MV-4-11 (cell line): Measurements from ENCODE around the gene PAPSS1.
"Not testable (repeated sequence)": the region's sequence is repeated elsewhere in the genome, so short reads cannot be mapped to it uniquely, and the experiment has no call there.

Experiments used
- DNase-seq: peaks from one replicate; lab custom pipeline; 2025; lab: John Stamatoyannopoulos, UW

PAPSS1 gene

DNA sequence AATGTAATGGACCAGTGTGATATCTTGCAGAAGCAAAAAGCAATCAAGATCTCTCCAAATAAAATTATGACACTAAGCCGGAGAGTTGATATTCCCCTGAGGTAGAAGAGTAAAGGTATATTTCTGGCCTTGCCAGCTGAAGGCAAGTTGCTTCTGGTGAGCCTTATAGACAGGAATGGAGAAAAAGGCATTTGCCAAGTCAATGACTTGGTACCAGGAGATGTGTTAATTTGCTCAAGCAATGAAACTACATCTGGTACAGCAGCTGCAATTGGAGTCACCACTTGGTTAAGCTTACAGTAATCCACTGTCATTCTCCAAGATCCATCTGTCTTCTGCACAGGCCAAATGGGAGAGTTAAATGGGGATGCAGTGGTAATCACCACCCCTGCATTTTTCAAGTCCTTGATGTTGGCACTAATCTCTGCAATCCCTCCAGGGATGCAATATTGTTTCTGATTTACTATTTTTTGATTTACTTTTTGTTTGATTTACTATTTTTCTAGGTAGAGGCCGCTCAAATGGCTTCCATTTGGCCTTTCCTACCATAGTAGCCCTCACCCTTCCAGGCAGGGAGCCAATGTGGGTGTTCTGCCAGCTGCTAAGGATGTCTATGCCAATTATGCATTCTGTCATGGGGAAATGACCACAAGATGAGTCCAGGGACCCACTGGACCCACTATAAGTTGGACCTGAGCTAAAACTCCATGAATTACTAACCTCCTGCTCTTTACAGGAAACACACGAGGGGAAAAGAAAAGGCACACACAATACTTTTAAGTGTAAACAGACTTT, 6.3 kb upstream of the PAPSS1 start:
- not testable (repeated sequence) for DNase-seq

DNA sequence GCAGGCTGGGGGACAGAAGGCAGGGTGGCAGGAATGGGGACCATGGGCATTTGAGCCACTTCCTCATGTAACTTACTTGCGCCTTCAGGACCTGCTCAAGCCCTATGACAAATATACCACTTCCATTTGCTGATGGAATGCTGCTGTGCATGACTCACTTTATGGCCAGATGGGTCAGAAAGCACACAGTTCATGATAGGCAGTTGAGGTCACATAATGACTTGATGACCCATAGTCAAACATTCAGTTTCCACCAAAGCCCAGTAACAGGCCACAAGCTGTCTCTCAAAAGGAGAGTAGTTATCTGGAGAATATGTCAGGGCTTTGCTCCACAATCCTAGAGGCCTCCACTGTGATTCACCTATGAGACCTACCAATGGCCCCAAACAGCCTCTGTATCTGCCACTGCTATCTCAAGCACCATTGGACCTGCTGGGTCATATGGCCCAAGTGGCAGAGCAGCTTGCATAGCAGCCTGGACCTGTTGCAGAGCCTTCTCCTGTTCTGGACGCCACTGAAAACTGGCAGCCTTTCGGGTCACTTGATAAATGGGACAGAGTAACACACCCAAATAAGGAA, 5.3 kb upstream of the PAPSS1 start:
- peak; percentile 81 for DNase-seq

DNA sequence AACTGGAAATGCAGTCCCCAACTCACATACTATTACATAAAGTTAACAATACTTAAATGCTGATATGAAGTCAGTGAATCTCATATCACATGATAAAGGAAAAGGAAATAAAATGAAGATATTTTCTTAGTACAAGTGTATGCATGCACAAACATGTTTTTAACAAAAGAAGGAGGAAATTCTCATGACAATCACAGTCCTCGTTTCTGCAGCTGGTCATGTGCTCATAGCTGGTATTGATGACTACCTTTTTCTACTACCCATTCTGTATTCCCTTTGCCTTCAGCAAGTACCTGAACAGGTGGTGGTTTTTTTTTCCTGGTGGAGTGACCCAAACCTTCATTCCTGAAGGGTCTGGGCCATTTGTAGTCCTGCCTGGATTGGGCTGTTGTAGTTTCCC, 3.3 kb upstream of the PAPSS1 start:
- DNase-seq = not testable (repeated sequence)

DNA sequence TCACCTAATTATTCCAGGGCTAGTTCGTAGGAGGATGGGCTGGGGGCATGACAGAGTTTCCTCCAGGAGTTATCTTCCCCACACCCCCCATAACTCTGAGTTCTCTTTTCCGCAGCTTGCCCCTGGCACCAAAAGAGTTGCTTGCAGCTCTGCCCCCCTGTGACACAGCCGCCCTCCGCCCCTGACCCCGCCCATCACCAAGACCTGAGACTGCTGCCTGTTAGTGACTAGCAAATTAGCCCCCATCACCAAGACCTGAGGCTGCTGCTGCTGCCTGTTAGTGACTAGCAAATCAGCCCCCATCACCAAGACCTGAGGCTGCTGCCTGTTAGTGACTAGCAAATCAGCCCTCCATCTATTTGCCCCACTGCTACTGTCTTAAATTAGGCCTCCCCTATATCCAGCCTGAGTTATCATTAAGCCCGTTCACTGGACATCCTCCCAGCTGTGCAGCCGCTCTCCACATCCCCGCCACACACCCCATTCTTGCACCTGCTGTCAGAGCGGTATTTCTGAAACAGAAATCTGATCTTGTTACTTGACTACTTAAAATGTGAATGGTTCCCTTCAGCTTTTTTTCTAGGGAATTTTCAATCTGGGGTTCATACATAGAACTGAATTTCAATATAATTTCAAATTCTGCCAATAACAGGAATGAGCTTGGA, 1.5 kb upstream of the PAPSS1 start:
- no peak for DNase-seq

DNA sequence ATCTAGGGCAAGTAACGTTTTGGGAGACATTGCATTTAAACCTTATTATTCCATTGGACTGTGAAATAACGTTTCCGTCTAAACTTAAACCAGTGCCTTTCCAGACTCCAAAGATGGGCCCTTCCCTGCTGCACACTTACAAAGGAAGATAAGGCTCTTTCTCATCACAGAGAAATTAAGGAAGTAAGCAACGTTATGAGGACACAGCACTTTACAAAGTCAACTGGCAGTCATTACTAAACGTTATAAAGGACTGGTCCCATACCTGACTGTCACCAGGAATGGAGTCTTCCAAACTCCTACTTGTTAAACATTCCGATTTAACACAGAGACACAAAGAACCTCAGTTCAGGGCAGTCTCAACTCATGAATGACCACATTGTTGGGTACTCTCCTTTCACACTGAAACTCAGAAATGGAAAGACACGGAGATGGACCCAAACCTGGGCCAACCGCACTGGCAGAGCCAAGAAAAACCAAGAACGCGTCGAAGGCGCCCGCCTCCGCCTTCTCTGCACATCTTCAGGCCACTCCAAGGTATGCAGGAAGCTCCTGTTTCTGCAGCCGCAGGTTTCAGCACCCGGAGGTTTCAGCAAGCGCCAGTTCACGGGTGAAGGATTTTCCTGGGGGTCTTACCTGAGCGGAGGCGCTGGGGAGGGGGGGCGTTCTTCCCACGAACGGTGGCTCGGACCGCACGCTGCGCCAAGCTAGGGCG, 670 bp downstream of the PAPSS1 start:
- peak; percentile 64 for DNase-seq

DNA sequence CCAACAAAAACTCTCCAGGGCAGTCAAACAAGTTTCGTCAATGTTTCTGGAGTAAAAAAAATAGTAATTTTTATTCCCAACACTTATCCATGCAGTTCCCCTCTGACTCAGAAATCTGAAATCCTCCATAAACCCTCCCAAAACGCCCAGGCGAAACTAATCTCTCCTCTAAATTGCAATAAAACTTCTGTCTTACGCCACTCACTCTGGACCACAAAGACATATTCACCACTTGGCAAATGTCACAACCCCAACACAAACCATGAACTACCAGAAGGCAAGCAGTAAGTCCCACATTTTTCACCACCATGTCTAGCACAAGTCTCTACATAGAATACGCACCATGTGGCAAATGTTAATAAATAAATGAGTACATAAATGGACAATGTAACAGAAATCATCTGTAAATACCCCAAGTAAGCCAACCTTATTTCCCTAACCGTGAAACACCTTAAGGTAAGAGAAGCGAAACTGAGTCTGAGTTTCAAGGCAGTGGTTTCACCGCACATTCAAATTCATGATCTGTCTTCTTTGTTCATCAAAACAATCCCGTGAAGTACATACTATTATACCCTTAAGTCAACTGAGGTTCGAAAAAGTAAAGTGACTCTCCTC, 1.6 kb downstream of the PAPSS1 start:
- peak; percentile 85 for DNase-seq

DNA sequence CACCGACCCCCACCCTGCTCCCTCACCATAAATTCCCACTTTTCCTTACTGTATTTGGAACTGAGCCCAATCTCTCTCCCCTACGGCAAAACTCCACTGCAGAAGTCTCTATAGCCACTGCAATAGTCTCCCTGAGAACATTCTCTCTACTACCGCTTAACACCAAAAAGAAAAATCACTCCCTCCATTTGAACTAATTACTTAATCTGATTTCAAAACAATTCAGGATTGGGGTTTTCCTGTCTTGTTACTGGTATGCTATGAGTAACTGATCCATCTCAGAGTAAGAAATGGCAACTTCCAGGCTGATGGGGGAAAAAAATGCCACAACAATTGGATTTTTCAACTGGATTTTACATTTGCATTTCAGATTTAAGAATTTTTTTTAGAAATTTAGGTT, 5.8 kb downstream of the PAPSS1 start:
- DNase-seq = no peak

DNA sequence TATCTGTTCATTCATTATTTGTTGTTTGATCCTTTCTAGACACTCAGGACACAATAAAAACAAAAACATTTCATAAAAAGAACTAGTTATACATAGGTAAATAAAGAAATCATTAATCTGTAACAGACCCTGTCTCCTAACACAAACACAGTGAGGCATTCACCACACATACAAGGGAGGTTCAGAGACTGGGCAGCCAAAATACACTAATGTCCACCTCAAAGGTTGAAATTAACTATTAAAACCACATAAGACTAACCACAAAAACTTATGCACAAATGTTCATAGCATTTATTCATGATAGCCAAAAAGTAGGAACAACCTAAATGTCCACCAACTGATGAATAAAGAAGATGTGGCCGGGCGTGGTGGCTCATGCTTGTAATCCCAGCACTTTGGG, 7.8 kb downstream of the PAPSS1 start:
- DNase-seq = no peak

DNA sequence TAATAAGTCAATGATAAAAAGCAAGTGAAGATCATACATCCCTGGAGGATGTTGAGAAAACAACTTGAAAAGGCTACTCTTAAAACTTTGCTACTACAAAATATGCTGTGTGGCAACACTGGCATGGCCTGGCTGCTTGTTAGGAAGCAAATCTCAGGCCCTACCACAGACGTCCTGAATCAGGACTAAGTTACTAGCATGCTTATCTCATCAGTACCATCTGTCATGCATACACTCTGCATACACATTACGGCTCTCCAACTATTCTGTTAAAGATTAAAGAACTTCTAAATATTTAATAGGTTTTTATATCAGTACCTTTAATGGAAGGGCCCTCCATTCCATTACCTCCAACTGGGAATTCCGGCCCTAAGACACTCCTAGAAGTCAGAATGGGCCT, 8.2 kb downstream of the PAPSS1 start:
- DNase-seq = no peak

DNA sequence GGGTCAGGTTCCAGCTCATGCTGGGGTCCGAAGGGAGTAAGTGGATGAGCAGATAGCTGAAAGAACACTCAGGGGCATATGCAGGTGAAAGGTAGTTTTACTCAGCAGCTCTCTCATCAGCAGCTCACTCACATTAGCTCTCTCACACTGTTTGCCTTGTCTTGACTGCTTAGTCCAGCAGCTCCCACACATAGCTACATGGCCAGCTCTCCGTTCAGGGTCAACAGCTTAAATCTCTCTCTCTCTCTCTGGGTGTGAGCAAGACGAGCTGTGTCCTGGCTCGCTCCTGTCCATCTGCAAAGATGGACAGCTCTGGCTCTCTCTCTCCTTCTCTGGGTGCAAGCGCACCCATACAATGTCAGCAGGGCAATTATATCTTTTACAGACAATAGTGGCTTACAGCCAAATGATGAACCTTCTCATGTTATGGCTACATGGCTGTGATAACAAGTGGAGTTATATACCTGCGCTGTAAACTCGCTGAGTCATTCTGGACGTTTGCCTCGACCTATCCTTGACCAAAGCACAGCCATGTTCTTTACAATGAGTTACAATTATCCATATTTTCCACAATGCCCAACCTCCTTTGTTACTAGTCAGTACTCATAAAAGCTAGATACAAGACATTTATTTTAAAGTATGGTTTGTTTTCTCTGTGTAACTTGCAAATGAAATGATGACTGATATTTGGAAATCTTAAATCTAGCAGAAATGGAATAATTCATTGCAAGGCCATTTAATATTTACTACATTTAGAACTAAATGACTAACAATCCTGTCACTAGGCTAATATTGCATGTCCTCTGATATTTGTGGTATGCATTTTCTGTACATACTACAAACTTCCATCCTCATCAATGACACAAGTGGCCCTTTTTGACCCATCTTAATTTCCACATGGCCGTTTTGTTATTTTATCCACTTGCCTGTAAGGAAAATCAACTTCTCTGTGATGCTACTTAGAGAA, 9.3 kb downstream of the PAPSS1 start:
- no peak for DNase-seq

DNA sequence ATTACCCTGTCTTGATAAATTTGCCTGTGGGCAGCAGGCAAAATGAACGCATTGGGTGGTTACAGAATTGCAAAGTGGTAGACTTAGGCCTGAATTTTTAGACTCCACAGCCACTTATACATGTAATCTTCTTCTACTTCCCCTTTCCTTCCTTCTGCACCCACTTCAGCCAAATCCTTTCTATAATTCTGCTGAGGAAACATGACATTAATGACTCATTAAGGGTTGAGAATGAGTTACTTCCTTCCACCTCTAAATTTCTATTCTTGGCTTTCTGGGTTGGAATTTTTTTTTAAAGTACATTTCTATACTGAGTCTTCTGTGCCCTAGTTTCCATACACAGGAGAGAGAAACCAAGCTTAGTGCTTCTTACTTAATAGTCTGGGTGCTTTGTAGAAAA, 10.1 kb downstream of the PAPSS1 start:
- DNase-seq = peak; percentile 96

DNA sequence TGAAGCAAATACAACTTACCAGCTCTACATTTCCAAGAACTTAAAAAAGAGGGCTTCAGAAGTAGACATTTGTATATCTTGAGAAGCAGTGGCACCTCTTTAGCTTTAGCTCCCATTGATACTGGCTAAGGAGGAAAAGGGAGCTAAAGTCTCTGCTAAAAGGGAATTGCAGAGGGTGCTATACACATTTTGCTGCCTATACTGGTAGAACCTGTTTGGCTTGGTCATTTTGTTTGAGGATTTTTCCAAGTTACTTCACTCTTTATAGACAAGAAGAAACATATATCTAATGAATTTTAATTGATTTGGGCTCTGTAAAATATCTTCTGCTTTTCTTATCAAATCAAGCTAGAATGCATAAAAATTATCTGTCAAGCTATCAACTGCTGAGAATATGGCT, 11.8 kb downstream of the PAPSS1 start:
- no peak for DNase-seq

DNA sequence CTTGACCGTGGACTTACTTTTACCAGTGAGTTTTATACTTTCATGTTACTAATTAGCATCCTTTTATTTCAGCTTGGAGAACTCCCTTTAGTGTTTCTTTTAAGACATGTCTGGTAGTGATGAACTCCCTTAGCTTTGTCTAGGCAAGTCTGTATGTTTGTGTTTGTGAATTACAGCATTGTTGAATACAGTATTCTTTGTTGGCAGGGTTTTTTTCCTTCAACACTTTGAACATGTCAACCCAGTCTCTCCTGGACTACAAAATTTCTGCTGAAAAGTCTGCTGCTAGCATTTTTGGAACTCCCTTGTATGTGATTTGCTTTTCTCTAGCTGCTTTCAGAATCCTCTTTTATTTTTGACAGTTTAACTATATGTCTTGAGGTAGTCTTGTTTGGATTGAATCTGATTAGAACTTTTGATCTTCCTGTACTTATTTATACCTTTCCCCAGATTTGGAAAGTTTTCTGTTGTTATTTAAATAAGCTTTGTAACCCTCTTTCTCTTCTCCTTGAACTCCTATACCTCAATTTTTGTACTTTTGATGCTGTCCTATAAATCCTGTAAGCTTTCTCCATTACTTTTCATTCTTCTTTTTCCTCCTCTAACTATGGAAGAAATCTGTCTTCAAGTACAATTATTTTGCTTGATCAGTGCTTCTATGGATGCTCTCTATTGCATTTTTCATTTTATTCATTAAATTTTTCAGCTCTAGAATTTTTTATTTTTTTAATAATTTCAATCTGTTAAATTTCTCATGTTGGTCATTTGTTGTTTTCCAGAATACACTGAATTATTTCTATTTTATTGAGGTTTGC, 14.1 kb downstream of the PAPSS1 start:
- no peak for DNase-seq

DNA sequence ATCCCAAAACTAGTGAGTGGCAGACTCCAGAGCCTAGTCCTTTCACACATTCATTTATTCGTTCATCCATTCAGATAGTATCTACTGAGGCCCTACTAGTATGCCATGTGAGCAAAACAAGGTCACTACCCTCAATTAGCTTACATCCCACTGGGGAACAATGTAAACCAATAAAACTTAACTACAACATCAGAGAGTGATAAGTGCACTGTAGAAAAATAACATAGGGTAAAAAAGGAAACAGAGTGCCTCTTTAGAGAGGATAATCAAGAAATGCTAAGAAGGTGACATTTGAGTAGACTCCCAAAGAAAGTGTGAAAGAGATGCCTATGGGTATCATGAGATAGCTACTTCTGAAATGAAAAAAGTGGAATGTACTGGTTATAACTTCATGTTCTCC, 18.5 kb downstream of the PAPSS1 start:
- DNase-seq = no peak

DNA sequence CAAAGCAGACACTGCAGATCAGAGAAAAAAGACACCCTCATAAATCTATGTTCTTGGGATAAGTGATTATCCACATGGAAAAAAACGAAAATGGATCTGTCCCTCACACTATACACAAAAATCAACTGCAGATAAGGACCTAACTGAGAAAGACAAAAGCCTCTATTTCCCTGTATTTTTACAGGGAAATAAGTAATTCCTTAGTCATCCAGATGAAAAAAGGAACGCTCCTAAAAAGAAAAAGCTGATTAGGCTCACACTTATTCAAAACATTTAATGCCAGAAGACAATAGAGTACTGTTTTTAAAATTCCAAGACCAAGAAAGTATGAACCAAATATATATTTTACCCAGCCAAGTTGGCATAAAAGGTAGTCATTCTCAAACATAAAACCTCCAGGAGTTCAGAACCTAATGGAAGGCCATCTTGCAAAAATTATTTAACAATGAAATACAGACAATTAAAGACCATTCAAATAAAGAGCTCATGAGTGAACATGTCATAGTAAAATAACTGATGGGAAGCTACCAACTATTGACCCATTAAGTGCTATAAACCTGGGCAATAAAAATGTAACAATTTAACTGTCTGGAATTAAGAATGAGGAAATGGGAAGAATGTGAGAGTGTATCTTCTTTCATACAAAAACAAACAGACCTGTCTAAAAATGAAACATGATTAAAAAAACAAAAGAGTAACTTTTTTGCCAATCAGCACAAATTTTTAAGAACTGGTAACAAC, 20.4 kb downstream of the PAPSS1 start:
- no peak for DNase-seq

DNA sequence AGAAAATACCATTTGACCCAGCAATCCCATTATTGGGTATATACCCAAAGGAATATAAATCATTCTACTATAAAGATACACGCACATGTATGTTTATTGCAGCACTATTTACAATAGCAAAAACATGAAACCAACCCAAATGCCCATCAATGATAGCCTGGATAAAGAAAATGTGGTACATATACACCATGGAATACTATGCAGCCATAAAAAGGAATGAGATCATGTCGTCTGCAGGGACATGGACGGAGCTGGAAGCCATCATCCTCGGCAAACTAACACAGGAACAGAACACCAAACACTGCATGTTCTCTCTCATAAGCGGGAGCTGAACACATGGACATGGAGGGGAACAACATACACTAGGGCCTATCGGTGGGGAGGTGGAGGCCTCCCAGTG, 23.8 kb downstream of the PAPSS1 start:
- not testable (repeated sequence) for DNase-seq

DNA sequence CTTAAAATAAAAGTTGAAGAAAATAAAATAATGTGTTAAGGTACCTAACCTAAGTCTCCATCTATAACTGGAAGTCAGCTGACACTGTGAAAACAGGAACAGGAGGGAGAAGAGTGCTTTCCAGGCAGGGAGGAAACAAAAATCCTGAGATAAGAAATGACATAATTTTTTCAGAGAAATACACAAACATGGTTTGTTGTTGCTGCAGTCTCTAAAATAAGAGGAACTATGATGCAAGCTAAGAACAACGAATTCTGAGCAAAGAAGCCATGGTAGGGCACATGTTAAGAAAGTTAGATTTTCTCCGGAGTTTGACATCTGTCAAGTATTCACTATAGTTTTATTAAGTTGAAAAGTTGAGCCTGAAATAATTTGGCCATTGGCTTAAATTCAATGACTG, 26.9 kb downstream of the PAPSS1 start:
- peak; percentile 65 for DNase-seq

DNA sequence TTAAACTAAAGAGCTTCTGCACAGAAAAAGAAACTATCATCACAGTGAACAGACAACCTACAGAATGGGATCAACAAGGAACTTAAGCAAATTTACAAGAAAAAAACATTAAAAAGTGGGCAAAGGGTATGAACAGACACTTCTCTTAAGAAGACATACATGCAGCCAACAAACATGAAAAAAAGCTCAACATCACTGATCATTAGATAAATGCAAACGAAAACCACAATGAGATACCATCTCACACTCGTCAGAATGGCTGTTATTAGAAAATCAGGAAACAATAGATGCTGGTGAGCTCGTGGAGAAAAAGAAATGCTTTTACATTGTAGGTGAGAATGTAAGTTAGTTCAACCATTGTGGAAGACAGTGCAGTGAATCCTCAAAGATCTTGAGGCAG, 27.8 kb downstream of the PAPSS1 start:
- no peak for DNase-seq

DNA sequence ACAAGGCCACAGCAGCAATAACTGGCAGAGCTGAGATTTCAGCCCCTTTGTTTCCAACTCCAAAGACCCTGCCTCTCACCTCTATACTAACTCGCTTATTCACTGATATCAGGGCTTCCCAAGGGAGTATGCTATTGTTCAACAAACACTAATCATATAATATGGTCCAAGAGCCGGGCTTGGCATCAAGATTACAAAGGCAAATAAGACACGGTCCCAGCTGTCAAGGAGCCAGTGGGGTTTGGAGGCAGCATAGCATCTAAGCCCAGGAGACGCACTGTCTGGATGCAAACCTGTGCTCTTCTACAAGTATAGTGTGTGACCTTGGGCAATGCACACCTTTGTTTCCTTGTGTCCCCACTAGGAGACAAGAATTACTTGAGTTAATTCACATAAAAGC, 28.7 kb downstream of the PAPSS1 start:
- DNase-seq = no peak
